ENCODE results near the gene HECTD4. TPM values are rescaled to one million over a fixed set of nuclear protein-coding genes. Genes with fewer than 3 reads are reported as not detected.

The HECTD4 gene
- total RNA-seq, 2 donors from 2014 or later = 23.3 to 45.2 TPM

DNA sequence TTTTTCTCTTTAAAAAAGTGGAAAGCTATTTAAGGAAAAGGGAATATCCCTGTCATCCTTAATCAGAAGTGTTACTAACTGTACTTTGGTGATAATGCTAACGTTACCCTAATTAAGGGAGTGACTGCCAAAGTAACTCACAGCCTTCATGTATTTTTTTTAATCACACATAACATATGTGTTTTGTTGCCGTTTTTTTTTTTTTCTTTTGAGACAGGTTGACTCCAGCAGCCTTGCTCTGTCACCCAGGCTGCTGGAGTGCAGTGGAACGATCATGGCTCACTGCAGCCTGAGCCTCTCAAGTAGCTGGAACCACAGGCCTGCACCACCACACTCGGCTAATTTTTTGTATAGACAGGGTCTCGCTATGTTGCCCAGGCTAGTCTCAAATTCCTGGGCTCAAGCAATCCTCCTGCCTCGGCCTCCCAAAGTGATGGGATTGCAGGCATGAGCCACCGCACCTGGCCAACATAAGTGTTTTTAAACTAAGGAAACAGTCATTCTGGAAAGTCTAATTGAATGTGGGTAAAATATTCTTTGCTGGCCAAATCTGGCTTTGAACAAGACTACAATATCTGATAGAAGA is 56.5 kb downstream of the HECTD4 start:
- Histone ChIP-seq H3K4me1 (peaks cover 23% of the 10 kb centered on the region), H3K27ac (no peak overlapping the region), H3K4me3 (no peak overlapping the region), H3K9me3 (no peaks in the 10 kb centered on the region), H3K36me3 (replicated peaks in 1 of 2; ENCODE audit: insufficient read depth in 1 of 2, low read depth in 2 of 2) (no peaks in the 10 kb centered on the region), H3K27me3 (no peaks in the 10 kb centered on the region)
- no peak for DNase-seq
- ATAC-seq = no peak
- TF ChIP-seq, protein P1, sequence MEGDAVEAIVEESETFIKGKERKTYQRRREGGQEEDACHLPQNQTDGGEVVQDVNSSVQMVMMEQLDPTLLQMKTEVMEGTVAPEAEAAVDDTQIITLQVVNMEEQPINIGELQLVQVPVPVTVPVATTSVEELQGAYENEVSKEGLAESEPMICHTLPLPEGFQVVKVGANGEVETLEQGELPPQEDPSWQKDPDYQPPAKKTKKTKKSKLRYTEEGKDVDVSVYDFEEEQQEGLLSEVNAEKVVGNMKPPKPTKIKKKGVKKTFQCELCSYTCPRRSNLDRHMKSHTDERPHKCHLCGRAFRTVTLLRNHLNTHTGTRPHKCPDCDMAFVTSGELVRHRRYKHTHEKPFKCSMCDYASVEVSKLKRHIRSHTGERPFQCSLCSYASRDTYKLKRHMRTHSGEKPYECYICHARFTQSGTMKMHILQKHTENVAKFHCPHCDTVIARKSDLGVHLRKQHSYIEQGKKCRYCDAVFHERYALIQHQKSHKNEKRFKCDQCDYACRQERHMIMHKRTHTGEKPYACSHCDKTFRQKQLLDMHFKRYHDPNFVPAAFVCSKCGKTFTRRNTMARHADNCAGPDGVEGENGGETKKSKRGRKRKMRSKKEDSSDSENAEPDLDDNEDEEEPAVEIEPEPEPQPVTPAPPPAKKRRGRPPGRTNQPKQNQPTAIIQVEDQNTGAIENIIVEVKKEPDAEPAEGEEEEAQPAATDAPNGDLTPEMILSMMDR (IDR thresholded peaks at IDR 0.05) = no peak
- TF ChIP-seq POLR2A (IDR thresholded peaks at IDR 0.05) = no peak
- WGBS, 2 donors = 73 to 79% methylated on average over 7 of the region's 7 CpGs
- intact Hi-C loops (cut with DNase I) = no loop called here

DNA sequence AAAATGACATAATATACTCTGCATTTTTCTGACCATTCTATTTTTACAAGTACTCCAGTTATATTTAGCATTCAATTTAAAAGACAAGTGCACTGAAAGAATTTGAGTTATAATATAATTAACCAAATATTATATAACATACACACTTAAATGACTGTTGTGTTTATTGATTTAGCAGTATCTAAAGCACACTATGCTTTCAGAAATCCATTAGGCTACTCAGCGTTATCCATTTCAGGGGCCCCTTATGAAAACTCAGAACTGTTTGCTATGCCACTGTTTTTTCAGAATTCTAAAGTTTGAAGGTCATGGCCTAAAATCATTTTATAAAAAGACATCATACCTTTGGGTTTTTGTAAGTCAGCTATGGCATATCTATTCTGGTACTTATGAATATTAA is 57.1 kb downstream of the HECTD4 start:
- Histone ChIP-seq H3K27ac (no peak overlapping the region), H3K36me3 (replicated peaks in 1 of 2; ENCODE audit: insufficient read depth in 1 of 2, low read depth in 2 of 2) (no peaks in the 10 kb centered on the region), H3K9me3 (no peaks in the 10 kb centered on the region), H3K4me1 (peaks cover 23% of the 10 kb centered on the region), H3K27me3 (no peaks in the 10 kb centered on the region), H3K4me3 (no peak overlapping the region)
- 32% methylated on average over 1 of the region's 1 CpG for WGBS, 2 donors
- intact Hi-C loops (cut with DNase I) = no loop called here
- ATAC-seq (no peak), DNase-seq (no peak)
- TF ChIP-seq, protein P1 (IDR thresholded peaks at IDR 0.05) = no peak
- TF ChIP-seq POLR2A (IDR thresholded peaks at IDR 0.05) = no peak

- H3K4me3 ChIP-seq = no peak overlapping the region
- intact Hi-C loops (cut with DNase I) = no loop called here
- ATAC-seq (no peak), DNase-seq (no peak)
- H3K9me3 ChIP-seq = no peaks in the 10 kb centered on the region
- no peaks in the 10 kb centered on the region for H3K27me3 ChIP-seq
- no peaks in the 10 kb centered on the region for H3K36me3 ChIP-seq (replicated peaks in 1 of 2; ENCODE audit: insufficient read depth in 1 of 2, low read depth in 2 of 2)
- no peak overlapping the region for H3K27ac ChIP-seq
- no peak for TF ChIP-seq POLR2A (IDR thresholded peaks at IDR 0.05)
- TF ChIP-seq, protein P1 (IDR thresholded peaks at IDR 0.05) = no peak
- H3K4me1 ChIP-seq = peaks cover 19% of the 10 kb centered on the region
- 63 to 66% methylated on average over 4 of the region's 4 CpGs for WGBS, 2 donors
Observed at GRCh38 chr12:112322882-112323547, 59.2 kb downstream of the HECTD4 start.

GRCh38 chr12:112322441-112322840 is 59.8 kb downstream of the HECTD4 start:
- peaks cover 17% of the 10 kb centered on the region for H3K4me1 ChIP-seq
- intact Hi-C loops (cut with DNase I) = no loop called here
- no peak for TF ChIP-seq POLR2A (IDR thresholded peaks at IDR 0.05)
- TF ChIP-seq, protein P1 (IDR thresholded peaks at IDR 0.05) = no peak
- no peaks in the 10 kb centered on the region for H3K27me3 ChIP-seq
- WGBS, 2 donors = 82% methylated on average over 2 of the region's 2 CpGs
- H3K9me3 ChIP-seq = no peaks in the 10 kb centered on the region
- no peak overlapping the region for H3K27ac ChIP-seq
- no peak for ATAC-seq
- H3K36me3 ChIP-seq (replicated peaks in 1 of 2; ENCODE audit: insufficient read depth in 1 of 2, low read depth in 2 of 2) = no peaks in the 10 kb centered on the region
- H3K4me3 ChIP-seq = no peak overlapping the region
- no peak for DNase-seq

DNA sequence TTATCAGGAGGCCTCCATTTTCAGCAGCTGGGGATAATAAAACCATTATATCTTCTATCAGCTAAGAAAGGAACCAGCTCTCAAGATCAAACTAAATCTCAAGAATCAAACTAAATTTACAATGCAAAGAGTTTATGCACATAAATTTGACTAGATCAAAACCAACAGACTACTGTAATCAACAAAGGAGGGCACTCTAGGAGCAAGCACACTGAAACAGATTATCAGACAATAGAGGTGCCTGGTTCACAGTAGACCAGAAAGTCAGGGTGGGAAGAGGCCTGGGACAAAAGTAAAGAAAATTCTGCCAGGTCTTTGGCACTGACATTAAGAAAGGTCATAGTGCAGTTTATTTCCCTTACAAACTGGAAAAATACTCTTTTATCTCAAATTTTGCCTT is 61.0 kb downstream of the HECTD4 start:
- Histone ChIP-seq H3K27ac (no peak overlapping the region), H3K9me3 (no peaks in the 10 kb centered on the region), H3K4me3 (no peak overlapping the region), H3K36me3 (replicated peaks in 1 of 2; ENCODE audit: insufficient read depth in 1 of 2, low read depth in 2 of 2) (no peaks in the 10 kb centered on the region), H3K27me3 (no peaks in the 10 kb centered on the region), H3K4me1 (peaks cover 16% of the 10 kb centered on the region)
- no peak for TF ChIP-seq POLR2A (IDR thresholded peaks at IDR 0.05)
- TF ChIP-seq, protein P1 (IDR thresholded peaks at IDR 0.05) = no peak
- ATAC-seq = no peak
- intact Hi-C loops (cut with DNase I) = no loop called here
- no peak for DNase-seq

All from body of pancreas (tissue), 4 donors.